ENCODE results near the gene IQGAP2.
"Not testable (repeated sequence)": the region's sequence is repeated elsewhere in the genome, so short reads cannot be mapped to it uniquely, and the experiment has no call there.

IQGAP2 gene, protein sequence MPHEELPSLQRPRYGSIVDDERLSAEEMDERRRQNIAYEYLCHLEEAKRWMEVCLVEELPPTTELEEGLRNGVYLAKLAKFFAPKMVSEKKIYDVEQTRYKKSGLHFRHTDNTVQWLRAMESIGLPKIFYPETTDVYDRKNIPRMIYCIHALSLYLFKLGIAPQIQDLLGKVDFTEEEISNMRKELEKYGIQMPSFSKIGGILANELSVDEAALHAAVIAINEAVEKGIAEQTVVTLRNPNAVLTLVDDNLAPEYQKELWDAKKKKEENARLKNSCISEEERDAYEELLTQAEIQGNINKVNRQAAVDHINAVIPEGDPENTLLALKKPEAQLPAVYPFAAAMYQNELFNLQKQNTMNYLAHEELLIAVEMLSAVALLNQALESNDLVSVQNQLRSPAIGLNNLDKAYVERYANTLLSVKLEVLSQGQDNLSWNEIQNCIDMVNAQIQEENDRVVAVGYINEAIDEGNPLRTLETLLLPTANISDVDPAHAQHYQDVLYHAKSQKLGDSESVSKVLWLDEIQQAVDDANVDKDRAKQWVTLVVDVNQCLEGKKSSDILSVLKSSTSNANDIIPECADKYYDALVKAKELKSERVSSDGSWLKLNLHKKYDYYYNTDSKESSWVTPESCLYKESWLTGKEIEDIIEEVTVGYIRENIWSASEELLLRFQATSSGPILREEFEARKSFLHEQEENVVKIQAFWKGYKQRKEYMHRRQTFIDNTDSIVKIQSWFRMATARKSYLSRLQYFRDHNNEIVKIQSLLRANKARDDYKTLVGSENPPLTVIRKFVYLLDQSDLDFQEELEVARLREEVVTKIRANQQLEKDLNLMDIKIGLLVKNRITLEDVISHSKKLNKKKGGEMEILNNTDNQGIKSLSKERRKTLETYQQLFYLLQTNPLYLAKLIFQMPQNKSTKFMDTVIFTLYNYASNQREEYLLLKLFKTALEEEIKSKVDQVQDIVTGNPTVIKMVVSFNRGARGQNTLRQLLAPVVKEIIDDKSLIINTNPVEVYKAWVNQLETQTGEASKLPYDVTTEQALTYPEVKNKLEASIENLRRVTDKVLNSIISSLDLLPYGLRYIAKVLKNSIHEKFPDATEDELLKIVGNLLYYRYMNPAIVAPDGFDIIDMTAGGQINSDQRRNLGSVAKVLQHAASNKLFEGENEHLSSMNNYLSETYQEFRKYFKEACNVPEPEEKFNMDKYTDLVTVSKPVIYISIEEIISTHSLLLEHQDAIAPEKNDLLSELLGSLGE (N-terminal part only)
- total RNA-seq = 216 to 344 reads per million in 2 donors

DNA sequence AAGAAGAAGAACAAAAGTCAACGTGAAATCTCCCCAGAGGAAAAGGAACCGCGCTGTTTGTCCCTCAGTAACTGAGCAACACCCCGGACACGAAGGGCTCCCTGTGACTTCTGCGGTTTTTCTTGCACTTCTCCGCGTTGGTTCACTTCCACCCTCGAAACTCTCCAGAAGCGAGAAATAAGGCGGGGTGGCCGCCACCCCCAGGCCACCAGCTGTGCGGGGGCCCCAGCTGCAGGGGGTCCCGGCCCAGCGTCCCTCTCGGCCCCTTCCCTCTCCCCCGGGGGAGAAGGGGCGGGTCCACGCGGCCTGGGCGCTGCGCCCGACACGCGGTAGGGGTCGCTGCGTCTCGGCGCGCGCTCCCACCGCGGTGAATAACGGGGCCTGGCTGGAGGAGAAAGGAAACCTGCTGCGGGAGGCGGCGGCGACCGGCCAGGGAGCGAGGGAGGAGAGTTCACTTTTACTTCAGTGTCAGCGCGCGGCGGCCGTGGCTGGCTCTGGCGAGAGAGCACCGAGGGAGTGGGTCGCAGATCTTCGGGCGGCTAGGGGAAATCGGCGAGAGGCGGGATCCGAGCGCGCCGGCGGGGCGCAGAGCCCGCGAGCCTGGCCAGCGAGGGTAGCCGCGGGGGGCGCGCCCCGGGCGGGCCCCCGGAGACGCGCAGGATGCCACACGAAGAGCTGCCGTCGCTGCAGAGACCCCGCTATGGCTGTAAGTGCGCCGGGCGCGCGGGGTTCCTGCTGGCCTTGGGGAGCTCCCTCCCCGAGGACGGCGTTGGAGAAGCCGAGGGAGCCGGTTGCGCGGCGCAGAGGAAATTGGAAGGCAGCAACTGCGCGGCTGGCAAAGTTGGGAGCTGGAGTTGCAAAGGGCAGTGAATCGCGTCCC lies at the start of gene IQGAP2:
Gene IQGAP2 (plus strand): TSS at position 400 of the 880 bp plus-strand sequence. CDS start 261 bp downstream, at position 661.
- peak; percentile 70 for DNase-seq

DNA sequence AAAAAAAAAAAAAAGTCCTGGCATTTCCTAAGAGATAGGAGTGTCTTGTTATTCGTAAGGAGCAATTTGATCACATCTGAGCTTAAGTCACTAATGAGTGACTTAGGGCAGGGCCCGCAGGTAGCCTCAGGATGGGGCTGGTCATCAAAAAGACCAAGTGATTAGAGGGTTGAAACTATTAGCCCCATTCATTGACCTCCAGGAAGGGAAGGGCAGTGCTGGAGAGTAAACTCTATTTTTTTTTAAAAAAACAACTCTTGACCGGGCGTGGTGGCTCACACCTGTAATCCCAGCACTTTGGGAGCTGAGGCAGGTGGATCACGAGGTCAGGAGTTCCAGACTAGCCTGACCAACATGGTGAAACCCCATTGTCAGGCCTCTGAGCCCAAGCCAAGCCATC lies 46.2 kb upstream of the IQGAP2 start:
- DNase-seq = no peak

DNA sequence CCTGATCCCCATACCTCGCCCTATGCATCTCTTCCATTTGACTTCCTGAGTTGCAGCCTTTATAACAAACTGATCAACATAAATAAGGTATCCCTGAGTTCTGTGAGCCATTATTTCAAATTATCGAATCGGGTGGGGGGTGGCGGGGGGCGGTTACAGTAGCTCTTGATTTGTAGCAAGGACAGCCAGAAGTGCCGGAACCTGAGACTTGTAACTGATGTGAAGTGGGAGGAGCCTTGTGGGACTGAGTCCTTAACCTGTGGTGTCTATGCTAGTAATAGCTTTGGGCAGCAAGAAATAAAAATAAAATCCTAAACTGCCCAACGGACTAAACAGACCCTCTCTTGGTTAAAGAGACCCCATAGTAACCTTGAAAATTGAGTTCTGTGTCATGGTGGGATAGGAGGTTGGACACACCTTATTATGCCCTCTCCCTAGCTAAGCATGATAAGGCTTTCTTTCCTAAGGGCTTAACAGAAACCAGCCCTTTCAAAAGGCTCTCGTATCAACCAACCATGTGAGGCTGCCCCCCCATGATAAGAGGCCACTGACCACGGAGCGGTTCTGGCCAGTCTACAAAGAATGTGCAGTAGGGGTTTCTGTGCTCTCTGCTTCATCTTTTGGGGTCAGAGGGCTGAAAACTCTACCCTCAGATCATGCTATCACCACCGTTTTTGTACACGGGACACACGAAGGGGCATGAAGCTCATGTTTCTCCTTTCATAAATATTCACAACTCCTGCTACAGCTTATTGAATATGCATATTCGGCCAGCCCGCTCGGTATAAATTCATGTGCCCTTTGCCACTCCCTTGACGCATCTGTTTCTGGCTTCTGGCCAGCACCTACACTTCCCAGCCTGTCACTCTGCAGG lies 39.5 kb upstream of the IQGAP2 start:
- DNase-seq = no peak

DNA sequence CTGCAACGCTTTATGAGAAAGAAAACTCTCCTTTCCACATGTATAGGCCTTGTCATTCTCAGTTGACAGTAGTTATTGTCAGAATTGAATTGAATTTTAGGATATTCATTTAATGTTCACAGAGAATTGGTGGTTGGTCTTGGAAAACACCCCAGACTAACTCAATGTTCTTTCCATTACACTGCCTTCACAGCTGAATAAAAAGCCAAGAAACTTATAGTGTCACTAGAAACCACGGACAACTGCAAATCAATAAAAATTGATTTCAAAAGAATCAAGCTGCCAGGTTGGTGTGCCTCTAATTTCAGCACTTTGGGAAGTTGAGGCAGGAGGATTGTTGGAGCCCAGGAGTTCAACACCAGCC lies 38.9 kb upstream of the IQGAP2 start:
- no peak for DNase-seq

DNA sequence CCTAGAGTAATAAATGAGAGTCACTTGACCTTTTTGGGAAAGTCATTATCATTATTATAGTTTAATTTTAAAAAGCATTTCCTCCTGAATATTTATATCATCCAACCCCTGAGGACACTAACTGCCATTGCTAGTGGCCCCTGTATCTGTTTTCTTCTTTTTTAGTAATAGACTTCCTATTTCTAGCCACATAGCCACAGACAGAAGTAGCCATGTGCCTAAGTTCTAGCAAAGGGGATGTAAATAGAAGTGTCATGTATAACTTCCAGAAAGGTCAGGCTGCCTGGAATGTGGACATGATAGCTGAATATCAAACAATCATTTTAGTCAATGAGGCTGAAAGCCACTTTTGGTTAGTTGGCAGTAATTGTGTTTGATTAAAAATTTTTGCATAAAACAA lies 37.5 kb upstream of the IQGAP2 start:
- no peak for DNase-seq

DNA sequence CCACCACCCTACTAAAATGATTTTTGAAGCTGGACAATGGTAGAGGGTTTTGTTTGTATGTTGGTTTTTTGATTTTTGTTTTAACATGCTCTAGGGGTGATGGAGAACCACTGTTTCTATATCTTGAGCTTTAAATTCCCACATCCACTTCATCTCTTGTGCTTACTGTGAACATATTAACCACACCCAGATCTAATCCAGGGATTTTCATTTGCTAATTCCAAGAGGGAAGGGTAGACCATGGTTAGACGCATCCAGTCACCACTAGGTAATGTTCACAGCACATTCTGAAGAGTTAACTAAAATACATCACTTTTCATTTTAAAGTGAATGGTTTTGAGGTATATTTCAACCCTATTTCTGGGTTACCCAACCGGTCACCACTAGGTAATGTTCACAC lies 36.5 kb upstream of the IQGAP2 start:
- no peak for DNase-seq

DNA sequence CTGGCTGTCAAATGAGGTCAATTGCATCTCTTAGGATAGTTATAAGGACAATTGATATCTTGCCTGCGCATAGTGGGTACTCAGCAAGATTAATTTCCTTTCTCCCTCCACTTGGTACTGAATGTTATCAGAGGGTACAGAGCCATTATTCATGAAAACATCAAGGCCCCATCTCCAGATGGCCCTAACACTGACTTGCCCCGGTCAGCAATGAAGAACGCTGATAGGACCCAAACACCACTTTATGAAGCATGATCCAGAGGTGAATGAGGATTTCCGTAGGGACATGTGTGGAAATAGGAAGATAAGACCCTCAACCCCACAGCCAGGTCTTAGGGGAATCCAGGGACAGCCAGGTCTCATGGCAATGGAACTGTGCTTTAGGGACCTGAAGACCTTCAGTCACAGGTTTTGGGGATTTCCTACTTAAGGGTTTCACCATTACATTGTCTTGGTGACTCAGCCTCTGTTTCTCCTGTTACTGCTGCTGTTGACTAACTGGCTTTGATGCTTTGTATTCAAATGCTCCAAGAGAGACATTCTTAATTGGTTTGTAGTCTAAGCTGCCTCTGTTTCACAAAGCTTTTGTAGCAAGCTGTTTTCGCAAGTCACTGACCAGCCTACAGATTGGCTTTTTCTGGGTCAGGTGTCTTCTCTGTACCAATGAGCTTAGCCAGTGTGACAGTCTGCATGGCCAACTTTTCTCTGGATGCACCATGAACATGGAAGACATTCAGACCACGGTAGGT lies 35.3 kb upstream of the IQGAP2 start:
- DNase-seq = no peak

DNA sequence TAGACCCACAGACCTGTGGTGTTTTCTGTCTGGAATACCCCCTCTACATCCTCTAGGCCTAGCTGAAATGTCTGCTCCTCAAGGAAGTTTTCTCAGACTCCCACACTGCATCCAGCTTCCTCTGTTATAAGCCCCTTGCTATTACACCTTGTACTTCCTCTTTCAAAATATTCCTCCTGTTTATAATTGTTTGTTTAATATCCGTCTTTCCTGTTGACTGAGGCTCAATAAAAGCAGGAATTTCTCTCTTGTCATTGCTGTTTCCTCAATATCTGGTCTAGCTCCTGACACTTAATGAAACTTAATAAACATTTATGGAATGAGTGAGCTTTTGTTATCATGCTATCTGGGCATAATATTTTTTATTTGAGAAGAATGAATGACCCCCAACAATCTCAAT lies 34.1 kb upstream of the IQGAP2 start:
- no peak for DNase-seq

DNA sequence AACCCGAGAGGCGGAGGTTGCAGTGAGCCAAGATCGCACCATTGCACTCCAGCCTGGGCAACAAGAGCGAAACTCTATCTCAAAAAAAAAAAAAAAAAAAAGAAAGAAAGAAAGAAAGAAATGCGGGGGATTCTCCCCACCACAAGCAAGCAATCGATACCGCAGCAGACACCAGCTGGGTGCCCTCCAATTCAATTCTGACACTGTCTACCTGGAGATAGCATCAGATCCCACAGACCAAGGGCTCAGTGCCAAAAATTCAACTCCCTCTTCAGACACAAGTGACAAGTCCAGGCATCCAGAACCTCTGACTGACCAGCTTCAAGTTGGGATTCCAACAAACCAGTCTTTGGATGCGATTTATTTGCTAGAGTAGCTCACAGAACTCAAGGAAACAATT lies 33.4 kb upstream of the IQGAP2 start:
- DNase-seq = not testable (repeated sequence)

DNA sequence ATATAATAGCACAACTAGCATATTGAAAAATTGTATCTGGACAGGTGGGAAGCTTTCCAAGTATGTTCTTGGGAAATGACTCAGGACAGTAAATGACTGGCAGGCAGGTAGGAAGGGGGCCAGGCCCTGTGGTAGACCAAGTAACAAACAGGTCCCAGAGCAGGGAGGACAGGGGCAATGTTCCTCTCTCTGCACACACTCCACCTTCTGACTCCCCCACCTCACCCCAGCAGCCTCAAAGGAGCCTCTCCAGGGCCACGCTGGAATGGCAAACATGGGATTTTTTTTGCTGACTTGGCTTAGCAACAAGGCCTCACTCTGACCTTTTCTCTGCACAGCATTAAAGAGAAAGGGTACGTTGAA lies 31.1 kb upstream of the IQGAP2 start:
- DNase-seq = no peak

DNA sequence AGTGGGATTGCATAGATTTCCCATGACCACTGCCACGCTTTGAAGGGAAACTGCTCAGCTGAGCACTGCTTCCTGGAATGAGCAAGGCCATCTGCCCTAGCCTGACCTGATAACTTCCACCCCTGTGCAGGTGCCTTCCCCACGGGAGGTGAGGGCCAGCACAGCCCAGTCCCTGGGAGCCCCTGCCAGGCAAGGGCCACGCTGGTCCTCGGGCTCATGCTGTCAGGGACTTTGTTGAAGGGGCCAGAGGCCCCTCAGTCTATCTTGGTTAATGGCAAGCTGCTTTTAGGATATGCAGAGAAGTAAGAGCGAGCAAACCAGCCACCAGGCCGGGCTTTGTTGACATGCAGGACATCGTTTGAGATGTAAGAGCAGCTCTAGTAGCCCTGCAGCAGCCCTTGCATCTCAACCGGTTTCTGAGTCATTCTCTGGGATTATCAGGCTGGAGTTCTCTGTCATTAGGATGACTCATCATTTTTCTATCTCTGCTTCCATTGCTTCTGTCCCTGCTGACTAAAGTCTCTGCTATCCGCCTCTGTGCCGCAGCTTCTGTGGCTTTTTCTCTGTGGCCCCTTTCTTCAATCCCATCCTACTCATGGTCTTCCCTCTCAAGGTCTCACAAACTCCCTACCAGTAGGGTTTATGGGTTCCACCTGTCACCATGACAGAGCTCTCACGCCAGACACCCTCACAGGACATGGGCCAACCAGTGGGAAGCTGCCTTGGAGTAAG lies 30.6 kb upstream of the IQGAP2 start:
- no peak for DNase-seq

DNA sequence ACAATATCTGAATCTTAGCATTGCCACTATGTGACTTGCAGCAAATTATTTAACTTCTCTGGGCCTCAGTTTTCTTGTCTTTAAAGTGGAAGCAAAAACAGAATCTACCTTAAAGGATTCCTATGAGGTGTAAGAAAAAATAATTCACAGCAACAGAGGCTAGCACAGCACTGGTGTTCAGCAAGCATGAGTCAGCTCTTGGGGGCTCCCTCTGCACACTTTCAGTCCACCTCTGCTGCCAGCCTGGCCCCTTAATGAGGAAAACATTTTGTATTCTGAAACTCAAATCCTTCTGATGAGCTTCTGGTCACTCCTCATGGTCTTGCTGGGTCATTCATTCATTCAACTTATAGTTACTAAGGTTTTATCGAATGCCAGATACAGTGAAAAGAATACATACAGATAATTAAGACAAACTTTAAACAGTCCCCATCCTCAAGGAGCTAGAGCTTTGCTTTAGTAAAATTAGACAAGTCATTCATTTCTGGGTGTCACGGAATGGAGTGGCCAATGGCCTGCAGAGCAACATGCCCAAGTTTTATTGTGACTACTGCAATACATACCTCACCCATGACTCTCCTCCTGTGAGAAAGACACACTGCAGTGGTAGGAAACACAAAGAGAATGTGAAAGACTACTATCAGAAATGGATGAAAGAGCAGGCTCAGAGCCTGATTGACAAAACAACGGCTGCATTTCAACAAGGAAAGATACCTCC lies 26.8 kb upstream of the IQGAP2 start:
- DNase-seq = no peak

DNA sequence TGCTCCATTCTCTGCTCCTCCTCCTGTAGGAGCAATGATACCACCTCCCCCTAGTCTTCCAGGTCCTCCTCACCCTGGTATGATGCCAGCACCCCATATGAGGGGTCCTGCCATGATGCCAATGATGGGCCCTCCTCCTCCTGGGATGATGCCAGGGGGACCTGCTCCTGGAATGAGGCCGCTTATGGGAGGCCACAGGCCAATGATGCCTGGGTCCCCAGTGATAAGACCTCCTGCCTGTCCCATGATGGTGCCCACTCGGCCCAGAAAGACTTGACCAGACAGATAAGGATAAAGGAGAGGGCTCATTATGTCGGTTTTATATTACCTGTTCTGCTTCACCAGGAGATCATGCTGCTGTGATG lies 26.2 kb upstream of the IQGAP2 start:
- DNase-seq = no peak

DNA sequence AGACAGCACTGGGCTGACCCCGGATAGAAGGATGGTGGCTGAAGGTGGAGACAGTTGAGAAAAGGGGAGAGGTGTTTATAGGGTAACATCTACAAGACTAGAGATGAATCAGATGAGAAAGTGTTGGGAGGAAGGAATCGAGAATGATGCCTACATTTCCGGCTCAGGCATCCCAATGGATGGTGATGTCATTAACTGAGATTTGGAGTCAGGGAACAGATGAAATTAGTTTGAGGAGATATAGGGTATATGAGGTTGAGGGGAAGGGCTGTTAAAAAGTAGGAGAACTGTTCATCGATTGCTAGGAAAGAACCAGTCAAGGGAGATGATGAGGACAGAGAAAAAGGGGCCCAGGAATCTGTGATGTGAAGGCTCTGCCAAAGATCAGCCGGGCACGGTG lies 24.7 kb upstream of the IQGAP2 start:
- DNase-seq = no peak

DNA sequence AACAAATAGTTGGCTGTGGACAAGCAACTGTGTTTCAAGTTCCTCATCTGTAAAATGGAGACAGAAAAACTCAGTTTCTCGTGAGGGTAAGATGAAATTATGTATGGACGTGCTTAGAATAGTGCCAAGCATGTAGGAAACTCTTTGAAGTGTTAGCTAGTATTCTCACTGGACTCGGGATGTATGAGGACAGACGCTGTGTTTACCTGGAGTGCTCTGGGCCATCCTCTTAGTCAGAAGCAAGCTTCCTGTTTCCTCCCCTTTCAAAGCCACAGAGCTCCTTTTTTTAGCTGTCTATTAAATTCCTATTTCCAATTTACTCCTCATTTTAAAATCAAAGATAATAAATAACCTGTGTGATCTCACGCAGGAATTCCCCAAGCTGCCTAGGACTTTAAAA lies 23.8 kb upstream of the IQGAP2 start:
- no peak for DNase-seq

DNA sequence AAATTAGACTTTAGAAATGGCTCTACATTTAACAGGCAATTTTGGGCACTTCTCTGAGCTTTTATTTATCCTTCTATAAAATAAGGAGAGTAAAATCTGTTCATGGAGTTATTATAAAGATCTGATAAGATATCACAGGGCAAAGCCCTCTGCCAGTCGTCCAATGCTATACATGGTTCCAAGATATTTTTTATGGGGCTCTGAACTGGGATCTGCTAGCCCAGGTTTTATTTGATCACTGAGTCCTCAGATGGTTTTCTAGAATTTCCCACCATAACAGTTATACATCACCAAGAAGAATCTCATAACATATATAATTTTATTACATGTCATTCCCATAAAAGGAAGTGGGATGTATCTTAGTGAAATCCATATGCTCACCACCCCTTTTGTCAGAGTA lies 23.2 kb upstream of the IQGAP2 start:
- no peak for DNase-seq

DNA sequence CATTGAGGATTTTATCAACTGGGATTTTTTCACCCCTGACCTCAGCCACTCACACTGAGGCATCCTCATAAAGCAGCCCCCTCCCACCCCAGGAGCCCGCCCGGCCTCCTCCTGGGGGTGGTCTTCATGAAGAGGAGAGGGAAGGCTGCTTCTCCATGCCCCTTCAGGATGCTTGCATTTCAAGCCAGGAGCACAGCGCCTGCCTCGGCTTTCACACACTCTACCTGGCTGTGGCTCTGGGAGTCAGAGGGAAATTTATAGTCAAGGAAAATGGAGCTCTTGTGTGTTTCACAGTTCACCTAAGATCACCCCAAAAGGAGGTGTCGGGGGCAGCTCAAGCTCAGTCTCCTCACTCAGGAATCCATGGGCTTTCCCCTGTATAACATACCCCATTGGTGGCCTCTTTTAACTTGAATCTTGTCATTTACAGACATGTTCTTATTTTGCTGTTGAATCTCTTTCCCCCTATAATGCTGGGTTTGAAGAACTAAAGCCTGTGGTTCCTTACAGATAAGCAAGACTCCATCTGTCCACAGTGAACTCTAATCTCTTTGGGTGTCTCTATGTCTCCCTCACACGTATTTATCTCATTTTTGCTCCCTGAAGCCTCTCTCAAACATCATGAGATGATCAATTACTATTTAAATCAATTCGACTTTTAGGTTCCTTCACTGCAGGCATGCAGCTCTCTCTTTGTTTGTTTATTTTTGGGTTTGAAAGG lies 22.6 kb upstream of the IQGAP2 start:
- DNase-seq = no peak

DNA sequence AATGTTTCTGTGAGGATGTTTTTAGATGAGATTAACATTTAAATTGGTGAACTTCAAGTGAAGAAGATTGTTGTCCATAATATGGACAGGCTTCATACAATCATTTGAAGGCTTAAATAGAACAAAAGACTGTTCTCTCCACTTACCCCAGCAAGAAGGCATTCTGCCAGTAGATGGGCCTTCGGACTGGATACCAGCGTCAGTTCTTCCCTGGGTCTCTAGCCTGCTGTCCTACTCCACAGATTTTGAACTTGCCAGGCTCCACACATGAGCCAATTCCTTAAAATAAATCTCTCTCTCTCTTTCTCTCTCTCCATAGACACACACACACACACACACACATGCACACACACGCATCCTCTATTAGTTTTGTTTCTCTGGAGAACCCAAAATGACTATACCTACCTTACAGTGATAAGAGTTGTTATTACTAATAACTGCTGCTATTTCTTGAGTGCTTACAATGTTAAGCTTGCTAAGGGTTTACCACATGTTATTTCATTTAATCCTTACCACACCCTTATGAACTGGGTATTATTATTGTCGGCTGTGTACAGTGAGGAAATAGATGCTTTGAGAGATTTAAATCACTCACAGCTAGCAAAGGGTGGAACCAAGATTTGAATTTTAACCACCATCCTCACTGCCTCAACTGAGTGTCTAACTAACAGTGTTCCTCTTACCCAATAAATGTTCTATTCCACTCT lies 19.8 kb upstream of the IQGAP2 start:
- DNase-seq = no peak
